Midbrain (tissue), 1 donor: ENCODE data around the gene YAF2.

Source experiments
- DNase-seq: peaks from one replicate; lab custom pipeline; 2025; lab: John Stamatoyannopoulos, UW

YAF2 gene

DNA sequence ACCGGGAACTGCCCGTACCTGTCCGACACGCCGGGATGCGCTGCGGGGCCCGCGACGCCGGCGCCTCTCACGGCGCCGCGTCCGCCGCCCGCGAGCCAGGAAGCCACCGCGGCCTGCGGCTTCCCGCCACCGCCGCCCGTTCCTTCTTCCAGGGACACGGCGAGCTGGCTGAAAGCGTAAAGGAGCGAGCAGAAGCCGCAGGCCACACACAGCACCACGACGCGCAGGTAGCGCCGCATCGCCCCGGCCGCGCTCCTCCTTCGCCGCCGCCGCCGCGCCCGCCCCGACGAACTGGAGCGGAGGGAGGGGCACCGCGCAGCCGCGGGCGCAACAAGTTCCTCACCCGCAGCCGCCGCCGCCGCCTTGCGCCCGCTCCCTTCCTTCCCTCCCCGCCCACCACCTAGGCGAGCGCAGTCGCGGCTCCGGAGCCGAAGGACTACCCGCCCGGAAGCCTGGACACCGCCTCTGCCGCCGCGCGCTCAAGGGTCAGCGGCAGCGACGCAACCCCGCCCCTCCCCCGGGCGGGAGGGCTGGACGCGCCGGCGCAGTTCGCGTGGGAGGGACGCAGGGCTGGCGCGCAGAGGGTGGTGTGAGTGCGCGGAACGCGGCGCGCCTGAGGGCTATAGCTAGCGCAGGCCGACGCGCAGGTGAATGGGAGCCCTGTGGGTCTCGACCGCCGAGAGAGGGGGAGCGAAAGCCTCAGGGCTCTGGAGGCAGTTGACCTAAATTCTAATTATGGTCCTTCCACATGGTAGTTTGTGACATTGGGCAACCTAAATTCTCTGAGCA, 93.4 kb downstream of the YAF2 start, which contains the start of gene GXYLT1:
GXYLT1 (minus strand) TSS at position 467 of the 789 bp plus-strand sequence; CDS start at position 239, 228 bp downstream.
- peak; percentile 92 for DNase-seq

DNA sequence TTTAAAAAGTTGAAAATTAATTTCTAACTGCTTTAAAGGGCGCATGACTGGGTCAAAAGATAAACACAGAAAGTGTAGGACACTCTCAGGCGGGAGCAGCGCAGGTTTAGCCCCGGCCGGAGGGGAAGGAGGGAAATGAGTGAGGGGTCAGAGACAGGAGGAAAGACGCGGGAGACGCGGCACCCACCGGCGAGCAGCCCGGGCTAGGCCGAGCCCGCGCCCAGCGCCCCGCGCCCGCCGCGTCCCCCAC, 94.0 kb downstream of the YAF2 start:
- DNase-seq: no peak

- peak; percentile 7 for DNase-seq
Measured at GRCh38 chr12:42143452-42144157, 94.4 kb downstream of the YAF2 start.

- no peak for DNase-seq
Measured at GRCh38 chr12:42141981-42142606, 96.0 kb downstream of the YAF2 start.

GRCh38 chr12:42140901-42141300, 97.1 kb downstream of the YAF2 start:
- DNase-seq: no peak

DNA sequence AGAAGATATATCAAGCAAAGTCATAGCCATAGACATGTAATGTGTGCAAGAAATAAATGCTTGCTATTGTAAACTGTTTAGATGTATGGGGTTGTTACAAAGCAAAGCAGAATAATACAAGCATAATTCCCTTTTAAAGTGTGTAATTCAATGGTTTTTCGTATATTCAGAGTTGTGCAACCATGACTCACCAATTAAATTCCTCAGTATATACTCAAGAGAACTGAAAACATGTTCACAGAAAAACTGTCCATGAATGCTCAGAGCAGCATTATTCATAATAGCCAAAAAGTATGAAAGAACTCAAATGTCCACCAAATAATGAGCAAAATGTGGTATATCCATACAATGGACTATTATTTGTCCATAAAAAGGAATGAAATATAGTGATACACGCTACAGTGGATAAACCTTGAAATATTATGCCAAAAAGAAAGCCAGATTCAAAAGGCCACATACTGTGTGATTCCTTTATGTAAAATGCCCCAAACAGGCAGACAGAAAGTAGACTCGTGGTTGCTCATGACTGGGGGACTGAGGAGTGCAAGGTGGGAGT, 102.7 kb downstream of the YAF2 start:
- no peak for DNase-seq

DNA sequence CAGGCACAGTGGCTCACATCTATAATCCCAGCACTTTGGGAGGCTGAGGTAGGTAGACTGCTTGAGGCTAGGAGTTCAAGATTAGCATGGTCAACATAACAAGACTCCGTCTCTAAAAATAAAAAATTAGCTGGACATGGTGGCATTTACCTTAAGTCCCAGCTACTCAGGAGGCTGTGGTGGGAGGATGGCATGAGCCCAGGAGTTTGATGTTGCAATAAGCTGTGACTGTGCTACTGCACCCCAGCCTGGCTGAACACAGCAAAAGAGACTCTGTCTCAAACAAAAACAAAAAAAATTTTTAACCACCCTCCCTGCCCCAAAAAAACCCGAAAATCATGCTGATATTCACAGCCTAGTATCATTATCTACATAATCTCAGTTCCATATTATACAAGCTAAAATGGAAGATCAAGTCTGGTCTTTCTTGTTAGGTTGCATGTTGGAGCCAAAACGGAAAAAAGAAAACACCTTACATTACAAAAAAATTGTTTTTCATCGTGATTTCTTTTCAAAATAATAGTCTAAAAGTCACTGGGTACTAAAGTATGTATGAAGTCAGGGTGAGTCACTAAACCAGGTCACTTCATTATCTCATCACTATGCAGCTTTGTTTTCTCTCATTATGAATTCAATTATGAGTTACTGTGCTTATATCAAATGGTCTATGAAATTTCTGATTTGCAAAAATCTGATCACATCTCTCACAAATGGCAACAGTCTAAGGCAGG, 107.2 kb downstream of the YAF2 start:
- DNase-seq: no peak

DNA sequence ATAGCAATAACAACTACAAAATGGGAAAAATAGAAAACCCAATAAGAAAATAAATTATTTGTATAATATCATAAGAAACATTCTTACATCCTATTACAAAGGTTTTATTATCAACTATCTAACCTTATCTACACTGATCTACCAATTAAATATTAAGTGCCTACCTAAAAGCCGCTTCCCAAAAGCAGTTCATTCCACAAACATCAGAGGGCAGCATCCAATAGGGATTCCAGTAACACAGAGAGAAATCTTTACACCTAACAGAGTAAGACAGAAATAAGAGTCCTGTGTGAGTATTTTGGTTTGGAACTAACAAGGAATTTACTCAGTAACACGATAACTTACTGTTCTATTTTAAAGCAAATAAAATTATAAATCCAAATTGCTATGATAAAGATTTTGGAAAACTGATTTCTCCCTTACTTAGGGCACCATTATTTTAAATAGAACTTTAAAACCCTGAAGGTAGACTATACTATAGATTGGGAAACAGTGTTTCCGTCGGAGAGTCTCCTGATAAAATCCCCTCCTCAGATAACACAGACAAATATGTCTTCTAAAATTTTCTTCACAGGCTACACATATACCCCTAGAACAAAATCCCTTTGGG, 108.3 kb downstream of the YAF2 start:
- DNase-seq: peak; percentile 62

GRCh38 chr12:42128888-42129287, 109.2 kb downstream of the YAF2 start:
- no peak for DNase-seq

- no peak for DNase-seq
Measured at GRCh38 chr12:42128327-42128726, 109.7 kb downstream of the YAF2 start.

- DNase-seq: no peak
Measured at GRCh38 chr12:42126963-42127362, 111.1 kb downstream of the YAF2 start.

- no peak for DNase-seq
Measured at GRCh38 chr12:42125388-42125767, 112.7 kb downstream of the YAF2 start.

- no peak for DNase-seq
Measured at GRCh38 chr12:42124764-42125387, 113.2 kb downstream of the YAF2 start.

- DNase-seq: no peak
Measured at GRCh38 chr12:42119085-42119633, 118.9 kb downstream of the YAF2 start.

DNA sequence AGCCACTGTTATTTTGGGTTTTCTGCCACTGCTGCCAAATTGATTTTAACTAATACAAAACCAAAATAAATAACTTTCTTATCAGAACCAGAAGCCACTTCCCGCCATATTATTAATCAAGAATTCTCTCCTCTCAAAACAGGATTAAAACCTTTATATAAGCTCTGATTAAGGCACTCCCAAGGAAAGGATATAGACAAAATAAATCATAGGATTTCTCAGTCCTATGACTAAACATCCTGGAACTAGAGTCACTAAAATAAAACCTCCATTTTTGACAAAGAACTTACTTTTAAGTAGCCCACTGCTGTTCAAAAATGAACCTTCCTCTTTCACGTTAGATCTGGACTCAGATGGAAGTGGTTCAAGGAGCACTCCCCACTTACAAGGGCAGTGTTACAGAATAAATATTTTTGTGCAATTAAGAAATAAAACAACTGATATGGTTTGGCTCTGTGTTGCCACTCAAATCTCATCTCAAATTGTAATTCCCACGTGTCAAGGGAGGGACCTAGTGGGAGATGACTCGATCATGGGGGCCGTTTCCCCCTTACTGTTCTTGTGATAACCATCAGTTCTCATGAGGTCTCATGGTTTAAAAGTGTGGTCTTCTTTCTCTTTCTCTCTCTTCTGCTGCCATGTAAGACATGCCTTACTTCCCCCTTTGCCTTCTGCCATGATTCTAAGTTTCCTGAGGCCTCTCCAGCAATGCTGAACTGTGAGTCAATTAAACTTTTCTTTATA, 119.7 kb downstream of the YAF2 start:
- DNase-seq: no peak

DNA sequence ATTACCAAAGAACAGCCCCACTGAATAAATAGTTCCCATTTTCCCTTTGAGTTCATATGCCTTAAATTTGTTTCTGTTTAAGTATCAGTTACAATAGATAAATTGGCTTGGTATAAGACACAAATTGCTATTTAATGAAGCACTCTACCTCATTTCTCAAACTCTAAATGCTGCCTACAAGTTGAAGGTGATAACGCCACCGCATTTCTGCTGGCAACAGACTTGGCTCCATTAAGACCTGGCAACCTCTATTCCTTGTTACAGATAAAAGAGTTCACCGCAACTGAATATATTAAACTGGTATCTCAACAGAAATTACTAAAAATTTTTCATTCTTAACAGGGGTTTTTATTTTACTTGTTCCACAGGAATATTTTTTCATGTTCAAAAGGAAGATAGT, 129.0 kb downstream of the YAF2 start:
- DNase-seq: no peak
